GM12878 (cell line): ENCODE results near the gene JTB.

Experiments
- ATF7 ChIP-seq: fragments of 450-650 bp; IDR thresholded peaks from 2 replicates; pipeline ENCODE4 v1.6.1; 2016; ENCODE audit warnings: low read depth, mild to moderate bottlenecking
- EZH2 ChIP-seq: IDR thresholded peaks from 2 replicates; pipeline ENCODE4 v1.6.1; 2012; ENCODE audit warnings: low read depth, mild to moderate bottlenecking, control low read depth, inconsistent platforms, low read length, borderline replicate concordance; ENCODE audit not compliant: control insufficient read depth
- HCFC1 ChIP-seq: fragments of 150-350 bp; IDR thresholded peaks from 2 replicates; pipeline ENCODE4 v1.6.1; 2014; ENCODE audit warnings: low read length
- KAT2A ChIP-seq: conservative IDR thresholded peaks from 2 replicates; pipeline ENCODE4 v1.6.1; 2011; ENCODE audit warnings: low read depth, low read length; ENCODE audit not compliant: control insufficient read depth
- LARP7 ChIP-seq: fragments of 450-650 bp; IDR thresholded peaks from 2 replicates; pipeline ENCODE4 v1.6.1; 2017; ENCODE audit warnings: mild to moderate bottlenecking
- MXI1 ChIP-seq: fragments of 150-350 bp; IDR thresholded peaks from 2 replicates; pipeline ENCODE4 v1.6.1; 2011; ENCODE audit warnings: low read depth, mild to moderate bottlenecking, inconsistent platforms, low read length, improper control_type of control experiment
- NFYB ChIP-seq: IDR thresholded peaks from 2 replicates; pipeline ENCODE4 v1.6.1; 2011; ENCODE audit warnings: low read depth, mild to moderate bottlenecking, low read length, improper control_type of control experiment, moderate library complexity; ENCODE audit not compliant: insufficient read depth
- POLR2A ChIP-seq: IDR thresholded peaks from 2 replicates; pipeline ENCODE4 v1.6.1; 2011; ENCODE audit warnings: low read depth, mild to moderate bottlenecking, low read length
- TF ChIP-seq, protein P1 (sequence below), 3 experiments: IDR thresholded peaks in 2 of 3; conservative IDR thresholded peaks in 1 of 3; 2 replicates each; pipeline ENCODE4 v1.5.1; 2011; ENCODE audit warnings: low read depth in 3 of 3, low read length in 3 of 3, mild to moderate bottlenecking in 3 of 3, control low read depth in 2 of 3, moderate library complexity in 2 of 3, inconsistent platforms in 1 of 3, mixed read lengths in 1 of 3; ENCODE audit not compliant: control insufficient read depth in 2 of 3, insufficient read depth in 1 of 3; ENCODE audit errors: extremely low read depth in 1 of 3

GRCh38 chr1:153959454-153959853, 18.0 kb downstream of the JTB start:
- TF ChIP-seq POLR2A = no peak
- TF ChIP-seq MXI1 = no peak
- no peak for TF ChIP-seq NFYB
- TF ChIP-seq EZH2 = no peak
- TF ChIP-seq, protein P1, sequence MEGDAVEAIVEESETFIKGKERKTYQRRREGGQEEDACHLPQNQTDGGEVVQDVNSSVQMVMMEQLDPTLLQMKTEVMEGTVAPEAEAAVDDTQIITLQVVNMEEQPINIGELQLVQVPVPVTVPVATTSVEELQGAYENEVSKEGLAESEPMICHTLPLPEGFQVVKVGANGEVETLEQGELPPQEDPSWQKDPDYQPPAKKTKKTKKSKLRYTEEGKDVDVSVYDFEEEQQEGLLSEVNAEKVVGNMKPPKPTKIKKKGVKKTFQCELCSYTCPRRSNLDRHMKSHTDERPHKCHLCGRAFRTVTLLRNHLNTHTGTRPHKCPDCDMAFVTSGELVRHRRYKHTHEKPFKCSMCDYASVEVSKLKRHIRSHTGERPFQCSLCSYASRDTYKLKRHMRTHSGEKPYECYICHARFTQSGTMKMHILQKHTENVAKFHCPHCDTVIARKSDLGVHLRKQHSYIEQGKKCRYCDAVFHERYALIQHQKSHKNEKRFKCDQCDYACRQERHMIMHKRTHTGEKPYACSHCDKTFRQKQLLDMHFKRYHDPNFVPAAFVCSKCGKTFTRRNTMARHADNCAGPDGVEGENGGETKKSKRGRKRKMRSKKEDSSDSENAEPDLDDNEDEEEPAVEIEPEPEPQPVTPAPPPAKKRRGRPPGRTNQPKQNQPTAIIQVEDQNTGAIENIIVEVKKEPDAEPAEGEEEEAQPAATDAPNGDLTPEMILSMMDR (IDR thresholded peaks at IDR 0.05 in 2 of 3, conservative IDR thresholded peaks at IDR 0.05 in 1 of 3; ENCODE audit: control insufficient read depth in 2 of 3, extremely low read depth in 1 of 3, insufficient read depth in 1 of 3, low read depth in 3 of 3, low read length in 3 of 3) = no peak
- TF ChIP-seq HCFC1 = no peak
- no peak for TF ChIP-seq KAT2A
- no peak for TF ChIP-seq LARP7
- no peak for TF ChIP-seq ATF7
